Sigmoid colon (tissue), 4 donors: ENCODE data around the gene ERP44.

Source experiments
- EP300 ChIP-seq, 4 donors: sonication (generic); formaldehyde crosslinking; IDR thresholded peaks; one replicate each; pipeline ENCODE4 v1.6.1; 2017; ENCODE audit warnings: antibody characterized with exemption in 4 of 4
- POLR2AphosphoS5 ChIP-seq, 4 donors: sonication (generic); formaldehyde crosslinking; IDR thresholded peaks; one replicate each; pipeline ENCODE4 v1.6.1; 2017; ENCODE audit warnings: antibody characterized with exemption in 4 of 4

DNA sequence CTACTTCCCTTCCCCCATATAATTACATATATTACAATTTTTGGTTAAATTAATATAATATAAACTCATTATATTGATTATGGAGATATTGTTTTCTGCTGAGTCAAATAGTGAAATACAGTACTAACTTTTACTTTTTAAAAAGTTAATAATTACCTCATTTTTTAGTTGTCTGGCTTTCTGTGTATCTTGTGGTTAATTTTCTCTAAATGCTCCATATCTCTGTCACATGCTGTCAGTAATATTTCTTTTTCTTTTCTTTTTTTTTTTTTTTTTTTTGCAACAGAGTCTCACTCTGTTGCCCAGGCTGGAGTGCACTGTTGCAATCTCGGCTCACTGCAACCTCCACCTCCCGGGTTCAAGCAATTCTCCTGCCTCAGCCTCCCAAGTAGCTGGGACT lies 169.1 kb downstream of the ERP44 start:
- no peak for TF ChIP-seq POLR2AphosphoS5 (IDR thresholded peaks at IDR 0.05)
- TF ChIP-seq EP300 (IDR thresholded peaks at IDR 0.05), result no peak
